ENCODE measurements around the gene TMEM44. TPM values are rescaled to one million over a fixed set of nuclear protein-coding genes. Genes with fewer than 3 reads are reported as not detected.

The TMEM44 gene
- total and polyA plus RNA-seq, 2 of the 4 experiments (the other 2 are of a cell fraction), result 9.7 to 24.2 TPM

- no peaks in the 10 kb centered on the region for H3K79me1 ChIP-seq (ENCODE audit: low read depth in 1 of 2, low read length in 2 of 2)
- intact Hi-C loops (cut with micrococcal nuclease), result no loop called here
- WGBS, 2 experiments (ENCODE audit: extremely low coverage in 2 of 2, insufficient read length in 1 of 2), result no CpG with 5 or more reads among the region's 10 CpGs
- no peak overlapping the region for H2BK120ac ChIP-seq (ENCODE audit: low read depth, low read length)
- no peaks in the 10 kb centered on the region for H4K20me1 ChIP-seq (ENCODE audit: insufficient read depth, low read length)
- H3K56ac ChIP-seq (ENCODE audit: extremely low read depth, insufficient read depth, low read length), result no peak overlapping the region
- H4K8ac ChIP-seq (ENCODE audit: low read depth in 2 of 2, low read length in 2 of 2), result no peak overlapping the region
- peaks cover 16% of the 10 kb centered on the region for H3K4me1 ChIP-seq (ENCODE audit: control insufficient read depth, insufficient read depth, low read length)
- POLR2A ChIA-PET (ENCODE audit: unreplicated experiment), result no interaction called here
- H2AK9ac ChIP-seq (replicated peaks; ENCODE audit: low read depth, low read length, poor library complexity), result no peak overlapping the region
- no TSS peak for BruUV-seq (replicated peaks)
- no peak overlapping the region for H3K18ac ChIP-seq (ENCODE audit: low read depth, low read length)
- H3K27me3 ChIP-seq (ENCODE audit: control insufficient read depth, insufficient read depth, low read length), result no peaks in the 10 kb centered on the region
- peaks cover 9% of the 10 kb centered on the region; the same call in 1 of the 2 replicates for H3K9me1 ChIP-seq (ENCODE audit: insufficient read depth, low read length)
- in situ Hi-C loops (cut with MboI; ENCODE audit: low sequenced_read_pairs), result no loop called here
- H3K27ac ChIP-seq (ENCODE audit: insufficient read depth, low read length), result no peak overlapping the region
- no peaks in the 10 kb centered on the region for H3K36me3 ChIP-seq (ENCODE audit: control insufficient read depth, insufficient read depth, low read length)
- no peak overlapping the region for H2AFZ ChIP-seq (replicated peaks; ENCODE audit: low read length, poor library complexity)
- DNase-seq, result no peak
- dilution Hi-C loops (cut with HindIII; ENCODE audit: low sequenced_read_pairs, unreplicated experiment), result no loop called here
- no peak overlapping the region for H3K4me2 ChIP-seq (ENCODE audit: low read depth, low read length)
- 0 out of 3 replicates have a peak overlapping the region, but pooled peaks have one; percentile 51 for H2BK15ac ChIP-seq (ENCODE audit: low read depth, low read length)
- no peak overlapping the region for H4K5ac ChIP-seq (ENCODE audit: low read depth, low read length)
- H3K23ac ChIP-seq (ENCODE audit: low read depth, low read length), result no peak overlapping the region
- H3K4ac ChIP-seq (ENCODE audit: low read depth, low read length), result 0 out of 2 replicates have a peak overlapping the region, but pooled peaks have one; percentile 18
- peak overlapping the region; percentile 27; the same call in 1 of the 2 replicates for H2BK20ac ChIP-seq (ENCODE audit: low read depth, low read length)
- H2AK5ac ChIP-seq (ENCODE audit: low read depth, low read length), result peak overlapping the region; percentile 52; the same call in 1 of the 2 replicates
- no peak overlapping the region for H2BK5ac ChIP-seq (ENCODE audit: low read depth, low read length, poor library complexity, severe bottlenecking)
- ATAC-seq (ENCODE audit: low read depth), result no peak
- H3K9ac ChIP-seq (ENCODE audit: low read depth, low read length), result no peak overlapping the region
- TF ChIP-seq SMC3 (IDR thresholded peaks at IDR 0.05; ENCODE audit: low read depth, low read length), result no peak
- no peak for TF ChIP-seq CHD1 (IDR thresholded peaks at IDR 0.05; ENCODE audit: low read depth, low read length)
- TF ChIP-seq NFE2L2 (IDR thresholded peaks at IDR 0.05; ENCODE audit: low read depth, low read length), result no peak
- TF ChIP-seq RFX5 (IDR thresholded peaks at IDR 0.05; ENCODE audit: low read depth, low read length), result no peak
- TF ChIP-seq BHLHE40 (IDR thresholded peaks at IDR 0.05; ENCODE audit: low read depth, low read length), result no peak
- no peak for TF ChIP-seq CEBPB (IDR thresholded peaks at IDR 0.05; ENCODE audit: low read depth, low read length)
- TF ChIP-seq ELK1 (IDR thresholded peaks at IDR 0.05; ENCODE audit: borderline replicate concordance, low read depth, low read length), result no peak
- TF ChIP-seq USF2 (IDR thresholded peaks at IDR 0.05; ENCODE audit: low read depth, low read length), result no peak
- TF ChIP-seq MAFK (IDR thresholded peaks at IDR 0.05; ENCODE audit: low read depth, low read length), result no peak
- TF ChIP-seq RAD21 (IDR thresholded peaks at IDR 0.05; ENCODE audit: low read length), result no peak
- no peak for TF ChIP-seq MAZ (IDR thresholded peaks at IDR 0.05; ENCODE audit: borderline replicate concordance, low read depth, low read length)
- TF ChIP-seq MXI1 (IDR thresholded peaks at IDR 0.05; ENCODE audit: borderline replicate concordance, low read depth, low read length), result no peak
- TF ChIP-seq CTCF (conservative IDR thresholded peaks at IDR 0.05; ENCODE audit: low read depth, low read length), result no peak
- TF ChIP-seq POLR2A (IDR thresholded peaks at IDR 0.05; ENCODE audit: low read depth, low read length), result no peak
- no peak for TF ChIP-seq FOS (IDR thresholded peaks at IDR 0.05; ENCODE audit: low read depth, low read length)
- no peak for TF ChIP-seq RCOR1 (IDR thresholded peaks at IDR 0.05; ENCODE audit: insufficient replicate concordance, low read length)
- H3K14ac ChIP-seq (replicated peaks; ENCODE audit: low read depth, low read length), result 0 out of 2 replicates have a peak overlapping the region, but pooled peaks have one; percentile 10
- H3K9me3 ChIP-seq (ENCODE audit: control insufficient read depth, insufficient read depth, low read length), result no peaks in the 10 kb centered on the region
- no peak overlapping the region for H4K91ac ChIP-seq (ENCODE audit: insufficient read depth, low read depth, low read length)
- CTCF ChIA-PET, result no interaction called here
- H3K4me3 ChIP-seq (ENCODE audit: insufficient read depth, low read depth, low read length), result no peak overlapping the region
These were observed 78.6 kb downstream of the TMEM44 start for GRCh38 chr3:194554473-194555123.
